COR-L47 (cell line): ENCODE data around the gene CPVL.
"Not testable (repeated sequence)": the region's sequence is repeated elsewhere in the genome, so short reads cannot be mapped to it uniquely, and the experiment has no call there.

Experiments
- DNase-seq: peaks from one replicate; lab custom pipeline; 2025; lab: John Stamatoyannopoulos, UW

Gene CPVL

GRCh38 chr7:29119538-29119937, 26.8 kb downstream of the CPVL start:
- no peak for DNase-seq

GRCh38 chr7:29116361-29117200, 29.8 kb downstream of the CPVL start:
- DNase-seq: no peak

GRCh38 chr7:29115753-29116152, 30.6 kb downstream of the CPVL start:
- DNase-seq: no peak

GRCh38 chr7:29115130-29115687, 31.1 kb downstream of the CPVL start:
- DNase-seq: no peak

- not testable (repeated sequence) for DNase-seq
Measured at GRCh38 chr7:29114266-29114665, 32.1 kb downstream of the CPVL start.

GRCh38 chr7:29113384-29114102, 32.8 kb downstream of the CPVL start:
- DNase-seq: no peak

GRCh38 chr7:29112721-29113120, 33.6 kb downstream of the CPVL start:
- no peak for DNase-seq

GRCh38 chr7:29109899-29110298, 36.4 kb downstream of the CPVL start:
- no peak for DNase-seq

- DNase-seq: no peak
Measured at GRCh38 chr7:29109358-29109757, 37.0 kb downstream of the CPVL start.

- no peak for DNase-seq
Measured at GRCh38 chr7:29107056-29107455, 39.3 kb downstream of the CPVL start.

- no peak for DNase-seq
Measured at GRCh38 chr7:29106669-29106988, 39.7 kb downstream of the CPVL start.

GRCh38 chr7:29105752-29106668, 40.3 kb downstream of the CPVL start:
- peak; percentile 53 for DNase-seq

- no peak for DNase-seq
Measured at GRCh38 chr7:29105191-29105590, 41.1 kb downstream of the CPVL start.

GRCh38 chr7:29102558-29103151, 43.7 kb downstream of the CPVL start:
- DNase-seq: peak; percentile 44

- no peak for DNase-seq
Measured at GRCh38 chr7:29100924-29101323, 45.4 kb downstream of the CPVL start.

- no peak for DNase-seq
Measured at GRCh38 chr7:29099896-29100847, 46.2 kb downstream of the CPVL start.

- no peak for DNase-seq
Measured at GRCh38 chr7:29096446-29096730, 49.9 kb downstream of the CPVL start.

- DNase-seq: no peak
Measured at GRCh38 chr7:29095631-29096445, 50.5 kb downstream of the CPVL start.

GRCh38 chr7:29093091-29093490, 53.2 kb downstream of the CPVL start:
- not testable (repeated sequence) for DNase-seq

GRCh38 chr7:29091715-29092114, 54.6 kb downstream of the CPVL start:
- peak; percentile 12 for DNase-seq
